GM03348 (cell line): Measurements from ENCODE around the gene ZMYND8.

Source experiments
- DNase-seq: peaks from one replicate; pipeline ENCODE4 v3.0.0; 2012; ENCODE audit warnings: low spot score

The ZMYND8 gene

DNA sequence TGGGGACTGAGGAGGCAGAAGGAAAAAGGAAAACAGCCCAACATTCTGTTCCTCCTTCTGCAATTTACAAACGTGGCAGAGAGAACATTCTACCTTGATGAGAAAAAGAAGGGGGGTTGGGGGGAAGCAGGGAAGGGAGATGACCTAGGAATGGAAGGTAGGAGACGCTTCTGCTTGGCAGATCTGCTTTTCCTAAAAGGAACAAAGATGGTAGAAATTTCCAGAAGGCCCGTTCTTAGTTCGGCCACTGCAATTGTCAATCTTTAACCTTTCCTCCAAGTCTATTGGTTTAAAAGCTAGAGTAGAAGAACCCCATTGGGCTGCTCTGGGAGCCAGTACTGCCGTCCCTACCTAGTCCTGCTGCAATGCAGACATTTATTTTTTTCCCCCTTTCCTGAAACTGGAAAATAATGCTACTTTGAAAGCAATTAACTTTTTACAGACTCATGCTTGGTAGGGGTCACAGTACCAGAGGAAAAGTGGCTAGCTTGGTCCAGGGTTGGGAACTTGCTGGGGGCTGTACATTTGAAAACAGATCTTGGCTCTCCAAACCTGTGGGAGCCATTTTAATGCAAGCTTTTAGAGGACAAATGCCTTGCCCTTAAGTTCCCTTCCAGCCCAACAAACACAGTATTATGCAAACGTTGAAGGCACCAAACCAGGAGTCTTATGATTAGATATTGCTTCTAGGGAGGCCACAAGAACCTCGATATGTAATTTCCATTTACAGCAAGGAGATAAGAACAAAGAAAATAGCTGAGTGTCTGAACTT lies 2.6 kb downstream of the ZMYND8 start:
- DNase-seq: no peak

- no peak for DNase-seq
Measured at GRCh38 chr20:47353239-47353691, 3.2 kb downstream of the ZMYND8 start.

DNA sequence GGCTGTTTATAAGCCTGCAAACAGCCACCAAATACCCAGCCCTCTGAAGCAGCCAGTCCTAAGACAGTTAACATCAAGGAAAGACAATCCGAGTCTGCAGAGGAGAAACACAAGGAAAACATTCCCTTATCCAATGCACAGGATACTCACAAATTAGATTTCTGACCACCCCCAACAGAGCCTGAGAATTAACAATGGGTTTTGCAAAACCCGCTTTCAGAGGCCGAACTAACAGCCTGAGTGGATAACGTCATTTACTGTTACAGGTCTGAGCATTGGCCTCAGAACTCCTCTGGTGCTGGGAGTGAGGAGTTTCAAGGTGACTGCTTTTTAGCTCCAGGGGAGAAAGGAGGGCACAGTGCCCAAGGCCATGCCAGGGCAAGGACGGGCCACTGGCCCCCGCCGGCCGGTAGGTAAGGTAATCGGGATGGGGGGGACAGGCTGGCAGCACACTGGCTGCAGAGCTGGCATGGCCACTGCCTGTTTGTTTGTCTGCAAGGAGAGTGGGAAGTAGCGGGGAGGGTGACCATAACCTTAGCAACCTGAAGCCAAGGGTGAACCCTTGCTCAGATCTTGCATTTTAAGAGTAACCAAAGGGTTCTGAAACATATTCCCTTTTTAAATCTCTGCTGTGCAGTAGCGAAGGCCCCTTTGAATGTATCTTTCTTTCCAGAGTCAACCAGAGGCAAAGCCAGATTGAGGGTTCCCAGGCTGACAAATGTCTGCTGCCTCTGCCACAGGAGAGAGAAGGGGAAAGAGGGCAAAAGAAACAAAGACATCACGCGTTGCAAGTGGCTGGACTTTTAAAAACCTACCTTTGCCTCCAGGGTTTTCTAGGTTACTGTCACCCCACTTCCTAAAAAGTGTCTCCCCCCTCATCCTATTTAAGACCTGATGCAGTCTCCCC lies 3.9 kb downstream of the ZMYND8 start:
- no peak for DNase-seq

DNA sequence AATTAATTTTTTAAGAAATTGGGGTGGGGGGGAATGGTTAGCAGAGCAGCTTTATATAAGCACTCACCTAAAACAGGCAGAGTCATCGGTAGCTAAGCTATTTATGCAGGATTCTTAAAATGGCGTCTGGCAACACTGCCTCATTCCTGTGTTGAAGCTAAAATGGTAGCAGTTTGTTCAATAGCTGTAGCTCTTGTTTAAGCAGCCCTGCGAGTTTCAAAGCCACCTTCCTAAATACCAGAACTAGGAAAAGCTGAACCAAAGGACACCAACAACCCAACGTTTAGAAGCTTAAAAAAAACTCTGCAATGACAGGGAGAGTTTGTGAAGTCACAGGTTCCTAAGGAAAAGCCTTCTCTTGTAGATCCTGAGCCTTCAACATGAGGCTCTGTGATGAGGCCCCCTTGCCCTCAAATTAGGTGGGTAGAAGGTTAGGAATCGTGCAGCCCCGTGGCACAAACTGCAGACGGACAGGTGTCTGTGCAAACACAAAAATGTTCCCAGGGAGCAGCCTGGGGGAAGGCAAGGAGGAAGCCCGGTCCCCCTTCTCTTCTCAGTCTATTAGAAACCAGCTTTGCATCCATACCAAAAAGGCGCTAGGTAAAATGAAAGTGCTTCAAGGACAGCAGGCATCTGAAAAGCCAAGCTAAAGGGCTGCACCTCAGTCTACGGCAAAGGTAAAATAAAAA lies 4.7 kb downstream of the ZMYND8 start:
- DNase-seq: no peak

- DNase-seq: no peak
Measured at GRCh38 chr20:47350691-47351545, 5.6 kb downstream of the ZMYND8 start.

DNA sequence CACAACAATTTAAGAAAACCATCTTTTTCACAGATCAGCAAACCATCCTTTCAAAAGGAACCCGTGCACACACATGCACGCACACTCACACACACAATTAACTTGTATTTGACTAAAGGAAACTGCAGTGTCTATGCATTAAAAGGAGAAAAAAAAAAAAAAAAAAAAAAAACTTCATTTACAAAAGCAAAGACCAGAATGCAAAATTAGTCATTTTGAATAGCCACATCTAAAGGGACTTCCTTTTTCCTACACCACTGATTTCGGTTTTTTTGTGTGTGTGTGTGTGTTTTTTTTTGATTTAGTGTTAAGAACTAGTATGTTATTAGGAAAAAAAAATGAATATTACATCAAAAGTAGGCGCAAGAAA lies 6.3 kb downstream of the ZMYND8 start:
- DNase-seq: no peak

GRCh38 chr20:47349365-47350180 lies 6.9 kb downstream of the ZMYND8 start:
- peak; percentile 35 for DNase-seq

DNA sequence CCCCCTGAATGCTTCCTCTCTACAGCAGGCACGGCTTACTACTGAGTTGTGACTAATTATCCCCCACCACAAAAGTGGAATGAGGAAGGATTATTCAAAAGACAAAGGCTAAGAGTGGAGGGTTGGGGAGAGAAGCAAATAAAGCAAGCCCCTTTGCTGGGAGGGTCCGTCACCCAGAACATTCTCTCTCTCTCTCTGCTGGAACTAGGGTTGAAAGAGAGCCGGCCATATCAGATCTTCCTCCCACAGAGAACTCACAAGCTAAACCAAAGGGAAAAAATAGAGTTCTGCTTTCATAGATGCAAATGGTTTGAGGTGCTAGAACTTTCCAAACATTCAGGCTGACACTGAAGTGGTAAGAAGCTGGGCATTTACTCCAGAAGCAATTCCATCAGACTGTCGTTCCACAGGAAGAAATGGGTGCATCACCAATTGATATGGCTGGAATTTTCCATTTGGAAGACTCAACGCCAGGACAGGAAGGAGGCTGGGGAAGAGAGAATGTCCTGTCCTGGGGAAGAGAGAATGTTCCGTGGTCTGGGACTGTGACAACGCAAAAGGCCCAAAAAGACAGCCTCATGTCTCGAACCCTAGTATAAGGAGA lies 7.9 kb downstream of the ZMYND8 start:
- no peak for DNase-seq

DNA sequence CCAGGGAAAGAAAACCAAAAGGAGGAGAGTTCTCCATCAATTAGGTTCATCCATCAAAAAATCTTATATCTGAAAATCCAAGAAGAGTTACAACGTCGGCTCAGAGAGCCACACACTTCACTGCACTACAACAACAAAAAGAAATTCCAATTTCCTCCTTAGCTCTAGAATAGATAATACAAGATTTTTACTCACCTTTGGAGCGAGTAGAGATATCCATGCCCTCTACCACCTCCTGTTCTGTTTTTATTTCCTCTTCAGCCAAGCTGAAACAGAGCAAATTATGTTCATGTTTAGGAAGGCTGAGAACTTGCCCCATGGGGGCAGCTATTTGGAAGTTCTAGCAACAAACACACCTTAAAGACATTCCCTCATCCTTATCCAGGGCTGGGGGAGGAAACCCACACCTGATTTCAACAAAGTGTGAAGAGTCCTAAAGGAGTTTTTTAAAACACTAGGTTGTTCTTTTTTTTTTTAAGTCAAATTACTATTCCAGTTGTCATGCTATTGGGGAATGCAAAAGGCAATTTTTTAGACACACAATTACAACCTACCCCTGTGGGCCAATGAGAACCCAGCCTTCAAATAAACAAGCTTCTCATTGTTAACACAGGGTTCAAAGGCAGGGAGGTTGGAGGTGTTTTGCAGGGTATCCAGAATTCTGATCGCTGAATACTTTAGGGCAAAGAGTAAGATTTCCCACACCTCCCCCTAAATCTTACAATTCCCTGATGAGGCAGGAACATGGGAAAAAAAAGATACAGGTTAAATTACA lies 8.7 kb downstream of the ZMYND8 start:
- no peak for DNase-seq

DNA sequence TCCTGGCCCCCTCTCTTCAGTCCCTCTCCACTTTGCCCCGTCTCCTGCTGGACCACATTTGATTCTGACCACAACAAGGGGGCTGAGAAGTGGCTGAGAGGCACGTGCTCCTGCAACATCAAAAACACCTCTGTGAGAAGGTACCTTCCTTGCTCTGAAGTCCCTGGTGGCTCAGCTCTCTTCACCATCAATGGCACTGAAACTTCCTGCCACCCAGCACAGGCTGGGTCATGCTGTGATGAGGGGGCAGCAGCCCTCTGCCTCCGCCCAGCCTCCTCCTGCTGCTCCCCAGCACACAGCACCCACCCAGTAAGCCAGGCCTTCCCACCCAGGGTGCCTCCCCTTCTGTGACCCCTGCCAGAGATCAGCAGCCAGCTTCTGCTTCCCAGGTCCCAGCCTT lies 10.3 kb downstream of the ZMYND8 start:
- DNase-seq: no peak

DNA sequence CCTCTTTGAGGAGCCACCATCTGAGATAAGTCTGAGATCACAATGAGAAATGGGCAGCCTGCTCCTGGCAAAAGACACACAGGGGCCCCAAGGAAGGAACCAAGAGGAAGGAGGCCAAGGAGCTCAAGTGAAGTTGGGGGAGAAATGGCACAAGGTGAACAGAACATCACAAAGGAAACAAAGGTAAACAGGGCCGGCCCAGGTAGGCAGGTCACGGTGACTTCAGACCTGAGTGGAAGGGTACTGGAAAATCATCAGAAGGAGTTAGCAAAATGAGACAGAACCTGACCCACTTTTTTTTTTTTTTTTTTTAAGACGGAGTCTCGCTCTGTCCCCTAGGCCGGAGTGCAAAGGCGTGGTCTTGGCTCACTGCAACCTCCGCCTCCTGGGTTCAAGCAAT lies 11.3 kb downstream of the ZMYND8 start:
- no peak for DNase-seq

DNA sequence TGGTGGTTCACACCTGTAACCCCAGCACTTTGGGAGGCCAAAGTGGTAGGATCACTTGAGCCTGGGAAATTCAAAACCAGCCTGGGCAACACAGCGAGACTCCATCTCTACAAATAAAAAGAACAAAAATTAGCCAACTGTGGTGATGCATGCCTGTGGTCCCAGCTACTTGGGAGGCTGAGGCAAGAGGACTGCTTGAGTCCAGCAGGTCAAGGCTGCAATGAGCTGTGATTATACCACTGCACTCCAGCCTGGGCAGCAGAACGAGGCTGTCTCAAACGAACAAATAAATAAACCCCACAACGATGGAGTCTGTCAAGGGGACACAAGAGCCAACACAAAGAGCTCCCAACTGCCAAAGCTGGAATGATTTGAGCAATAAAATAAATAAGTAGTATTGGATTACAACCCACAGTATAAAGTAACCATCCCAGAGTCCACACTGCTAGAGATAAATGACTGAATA lies 13.5 kb downstream of the ZMYND8 start:
- DNase-seq: no peak

DNA sequence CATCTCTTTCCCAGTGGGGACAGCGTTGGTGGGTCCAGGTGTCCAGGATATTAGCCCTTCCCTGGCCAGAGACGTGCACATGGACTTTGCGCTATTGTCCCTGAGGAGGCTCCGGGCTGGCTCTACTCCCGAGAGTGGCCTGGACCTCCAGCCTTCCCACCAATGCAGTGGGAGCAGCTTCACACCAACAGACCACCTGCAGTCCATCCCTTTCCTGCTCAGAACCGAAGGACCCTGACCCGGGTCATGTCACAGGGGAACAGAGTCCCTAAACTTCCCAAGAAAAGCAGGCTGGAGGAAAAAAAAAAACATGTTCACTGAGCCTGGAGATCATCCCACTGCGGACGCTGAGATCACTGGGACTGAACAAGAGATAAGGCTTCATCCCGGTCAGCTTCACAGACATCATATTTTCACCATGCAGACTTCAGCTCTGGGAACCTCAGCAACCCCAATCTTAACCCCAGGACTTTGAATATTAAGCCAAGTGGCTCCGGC lies 18.3 kb downstream of the ZMYND8 start:
- DNase-seq: no peak

DNA sequence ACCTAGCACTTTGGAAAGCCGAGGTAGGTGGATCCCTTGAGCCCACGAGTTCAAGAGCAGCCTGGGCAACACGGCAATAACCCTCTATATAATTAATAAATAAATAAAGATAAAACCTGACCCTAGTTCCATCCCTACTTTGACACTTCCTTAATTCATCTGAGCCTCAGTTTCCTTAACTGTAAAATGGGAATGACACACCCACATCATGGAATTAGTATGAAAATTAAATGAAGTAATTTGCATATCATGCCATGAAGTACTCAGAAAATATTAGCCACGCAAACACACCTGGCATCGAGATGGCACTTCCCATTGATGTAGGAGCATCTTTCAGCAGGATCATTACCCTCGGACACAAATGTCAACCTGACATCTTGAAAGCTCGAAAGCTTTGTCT lies 19.1 kb downstream of the ZMYND8 start:
- DNase-seq: no peak

DNA sequence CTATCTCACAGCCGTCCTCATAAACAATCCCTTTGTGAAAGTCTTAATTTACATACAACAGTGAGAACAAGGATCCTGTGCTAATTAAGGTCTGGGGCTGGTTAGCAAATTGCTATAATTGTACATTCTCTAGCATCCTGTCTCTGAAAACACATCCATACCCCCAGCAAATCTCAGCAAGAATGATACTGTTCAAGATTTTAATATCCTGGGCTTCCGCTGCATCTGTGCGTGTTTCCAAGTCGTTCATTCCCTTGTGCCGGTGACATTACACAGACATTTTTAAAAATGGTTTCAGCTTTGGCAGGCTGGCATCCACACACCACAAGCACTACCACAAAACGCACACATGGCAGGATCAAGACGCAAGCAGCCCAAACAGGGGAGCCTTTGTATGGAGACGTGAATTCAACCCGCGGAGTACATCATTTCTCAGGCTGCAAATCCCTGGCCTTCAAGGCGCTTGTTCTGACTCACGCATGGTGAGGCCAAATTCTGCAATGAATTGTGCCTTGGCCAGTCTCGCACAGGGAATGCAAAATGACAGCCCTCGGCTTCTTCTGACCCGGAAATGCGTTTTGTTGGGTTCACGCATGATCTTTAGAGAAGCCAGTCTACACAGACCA lies 20.3 kb downstream of the ZMYND8 start:
- peak; percentile 72 for DNase-seq

- no peak for DNase-seq
Measured at GRCh38 chr20:47335251-47336128, 21.0 kb downstream of the ZMYND8 start.

GRCh38 chr20:47334022-47334551 lies 22.4 kb downstream of the ZMYND8 start:
- peak; percentile 75 for DNase-seq
